C4-2B (cell line): ENCODE data around the gene OR10A4.

ENCODE experiments used
- H3K27ac ChIP-seq: fragments of 450-650 bp; 2 replicates; pipeline ENCODE4 v1.5.1; 2017
- ZFX ChIP-seq: fragments of 450-650 bp; IDR thresholded peaks from 2 replicates; pipeline ENCODE4 v1.6.1; 2017
- TF ChIP-seq, protein P1 (sequence below): fragments of 450-650 bp; conservative IDR thresholded peaks from 2 replicates; pipeline ENCODE4 v1.5.1; 2017; ENCODE audit warnings: mild to moderate bottlenecking

The OR10A4 gene, protein sequence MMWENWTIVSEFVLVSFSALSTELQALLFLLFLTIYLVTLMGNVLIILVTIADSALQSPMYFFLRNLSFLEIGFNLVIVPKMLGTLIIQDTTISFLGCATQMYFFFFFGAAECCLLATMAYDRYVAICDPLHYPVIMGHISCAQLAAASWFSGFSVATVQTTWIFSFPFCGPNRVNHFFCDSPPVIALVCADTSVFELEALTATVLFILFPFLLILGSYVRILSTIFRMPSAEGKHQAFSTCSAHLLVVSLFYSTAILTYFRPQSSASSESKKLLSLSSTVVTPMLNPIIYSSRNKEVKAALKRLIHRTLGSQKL

DNA sequence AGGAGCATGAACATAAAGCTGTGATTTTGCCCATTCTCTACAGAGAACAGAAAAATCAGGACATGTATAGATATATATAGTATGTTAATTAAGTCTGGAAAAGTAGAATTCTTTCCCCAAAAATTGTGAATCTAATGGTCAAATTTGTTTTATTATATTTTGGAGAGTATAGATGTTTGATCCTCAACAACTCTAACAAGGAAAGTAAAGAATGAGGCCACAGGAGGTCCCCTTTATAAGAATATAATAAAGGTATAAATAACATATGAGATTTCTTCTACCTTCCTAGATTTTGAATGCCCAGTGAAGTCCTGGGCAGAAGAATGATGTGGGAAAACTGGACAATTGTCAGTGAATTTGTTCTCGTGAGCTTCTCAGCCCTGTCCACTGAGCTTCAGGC, at the start of gene OR10A4:
Gene OR10A4 (plus strand): TSS at position 301 of the 400 bp plus-strand sequence. CDS start 23 bp downstream, at position 324.
- no peak within 1 kb of the TSS for H3K27ac ChIP-seq
- no peak for TF ChIP-seq ZFX
- TF ChIP-seq, protein P1, sequence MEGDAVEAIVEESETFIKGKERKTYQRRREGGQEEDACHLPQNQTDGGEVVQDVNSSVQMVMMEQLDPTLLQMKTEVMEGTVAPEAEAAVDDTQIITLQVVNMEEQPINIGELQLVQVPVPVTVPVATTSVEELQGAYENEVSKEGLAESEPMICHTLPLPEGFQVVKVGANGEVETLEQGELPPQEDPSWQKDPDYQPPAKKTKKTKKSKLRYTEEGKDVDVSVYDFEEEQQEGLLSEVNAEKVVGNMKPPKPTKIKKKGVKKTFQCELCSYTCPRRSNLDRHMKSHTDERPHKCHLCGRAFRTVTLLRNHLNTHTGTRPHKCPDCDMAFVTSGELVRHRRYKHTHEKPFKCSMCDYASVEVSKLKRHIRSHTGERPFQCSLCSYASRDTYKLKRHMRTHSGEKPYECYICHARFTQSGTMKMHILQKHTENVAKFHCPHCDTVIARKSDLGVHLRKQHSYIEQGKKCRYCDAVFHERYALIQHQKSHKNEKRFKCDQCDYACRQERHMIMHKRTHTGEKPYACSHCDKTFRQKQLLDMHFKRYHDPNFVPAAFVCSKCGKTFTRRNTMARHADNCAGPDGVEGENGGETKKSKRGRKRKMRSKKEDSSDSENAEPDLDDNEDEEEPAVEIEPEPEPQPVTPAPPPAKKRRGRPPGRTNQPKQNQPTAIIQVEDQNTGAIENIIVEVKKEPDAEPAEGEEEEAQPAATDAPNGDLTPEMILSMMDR, result no peak

DNA sequence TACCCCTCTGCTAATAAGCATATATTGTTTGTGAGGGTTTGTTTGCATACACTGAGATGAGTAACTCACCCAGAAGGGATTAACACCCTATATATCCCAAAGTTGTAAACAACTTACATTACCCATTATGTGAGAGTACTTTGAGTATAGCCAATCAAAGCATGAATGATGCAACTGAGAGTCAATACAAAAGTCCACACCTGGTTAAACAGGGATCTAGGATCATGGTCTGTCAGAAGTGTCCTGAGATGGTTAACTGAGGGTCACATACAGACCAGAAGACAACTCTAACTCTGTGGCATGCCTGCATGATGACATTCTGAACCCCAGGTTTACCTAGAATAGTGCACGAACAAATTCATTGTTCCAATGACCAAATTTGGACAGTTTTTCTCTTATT, 48.3 kb upstream of the OR10A4 start:
- no peak overlapping the region for H3K27ac ChIP-seq
- TF ChIP-seq ZFX, result no peak
- TF ChIP-seq, protein P1, result no peak

DNA sequence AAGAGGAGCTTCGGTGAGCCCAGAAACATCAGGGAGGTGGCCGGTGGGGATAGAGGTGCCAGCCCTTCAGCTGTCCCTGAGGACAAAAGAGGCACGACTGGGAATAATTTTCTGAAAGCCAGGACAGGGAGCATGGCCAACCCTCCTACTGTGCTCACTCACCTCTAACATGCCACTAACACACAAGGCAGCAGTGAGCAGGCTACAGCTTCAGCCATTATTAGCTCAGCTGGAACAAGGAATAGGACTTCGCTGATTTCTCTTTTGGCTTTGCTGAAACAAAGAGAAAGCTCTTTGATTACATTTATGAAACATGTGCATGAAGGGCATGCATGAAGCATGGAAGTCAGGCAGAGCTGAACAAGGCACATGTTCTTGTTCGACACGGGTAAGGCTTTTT, 43.1 kb upstream of the OR10A4 start:
- no peak overlapping the region for H3K27ac ChIP-seq
- TF ChIP-seq ZFX, result no peak
- TF ChIP-seq, protein P1, result no peak

DNA sequence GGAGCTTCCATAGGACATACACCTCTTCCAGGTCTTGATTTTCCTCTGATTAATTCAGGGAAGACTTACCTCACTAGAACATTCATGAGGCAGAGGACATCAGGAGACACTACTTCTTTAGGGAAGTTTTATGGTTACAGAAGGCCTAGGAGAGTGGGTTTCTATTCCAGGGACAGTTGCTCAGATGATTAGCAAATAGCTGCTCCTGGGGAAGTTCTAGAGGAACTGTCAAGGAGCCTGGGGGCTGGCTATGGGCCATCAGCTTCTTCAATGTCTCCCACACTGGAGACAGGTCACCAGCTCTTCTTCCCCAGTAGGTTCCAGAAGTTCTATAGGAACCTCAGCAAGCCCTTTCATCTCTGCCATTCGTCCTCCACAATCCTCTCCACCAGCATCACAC, 42.4 kb upstream of the OR10A4 start:
- no peak for TF ChIP-seq ZFX
- TF ChIP-seq, protein P1, result no peak

DNA sequence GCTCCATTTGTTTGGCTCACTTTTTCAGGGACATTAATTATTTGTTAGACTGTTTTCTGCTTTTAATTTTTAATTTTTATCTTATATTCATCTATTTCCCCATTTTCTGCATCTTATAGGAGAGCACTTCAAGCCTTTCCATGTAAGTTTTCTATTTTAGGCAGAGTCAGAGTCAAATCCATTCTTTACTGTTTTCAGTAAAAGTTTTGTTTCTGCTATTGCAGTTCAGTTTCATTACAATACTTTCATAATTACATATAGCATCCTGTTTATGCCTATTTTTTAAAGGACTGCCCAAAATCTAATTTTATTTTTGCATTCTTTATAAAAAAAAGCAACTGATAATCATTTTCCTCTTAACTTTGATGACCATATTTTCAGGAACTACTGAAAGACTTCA, 34.7 kb upstream of the OR10A4 start:
- H3K27ac ChIP-seq, result no peak overlapping the region
- TF ChIP-seq, protein P1, result no peak
- no peak for TF ChIP-seq ZFX

More for the DNA sequence above, 42.4 kb upstream of the OR10A4 start:
- H3K27ac ChIP-seq, result no peak overlapping the region

DNA sequence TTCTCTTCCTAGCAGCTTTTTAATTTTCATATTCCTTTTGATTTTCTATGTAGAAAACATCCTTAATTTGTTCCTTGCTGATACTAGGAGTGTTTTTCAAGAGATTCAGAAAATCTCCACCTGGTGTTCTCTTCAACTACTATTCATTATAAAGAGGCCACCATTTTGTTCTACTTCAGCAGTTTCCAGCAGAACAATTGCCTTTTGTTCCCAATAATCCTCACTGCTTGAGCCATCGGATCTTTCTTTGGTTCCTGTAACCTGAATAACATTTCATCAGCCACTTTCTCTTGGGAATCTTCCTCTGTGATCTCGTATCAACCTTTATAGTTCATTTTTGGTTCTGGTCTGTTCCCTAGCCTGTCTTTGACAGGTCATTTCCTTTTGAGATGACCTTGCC, 32.8 kb upstream of the OR10A4 start:
- H3K27ac ChIP-seq, result no peak overlapping the region
- TF ChIP-seq ZFX, result no peak
- TF ChIP-seq, protein P1, result no peak

DNA sequence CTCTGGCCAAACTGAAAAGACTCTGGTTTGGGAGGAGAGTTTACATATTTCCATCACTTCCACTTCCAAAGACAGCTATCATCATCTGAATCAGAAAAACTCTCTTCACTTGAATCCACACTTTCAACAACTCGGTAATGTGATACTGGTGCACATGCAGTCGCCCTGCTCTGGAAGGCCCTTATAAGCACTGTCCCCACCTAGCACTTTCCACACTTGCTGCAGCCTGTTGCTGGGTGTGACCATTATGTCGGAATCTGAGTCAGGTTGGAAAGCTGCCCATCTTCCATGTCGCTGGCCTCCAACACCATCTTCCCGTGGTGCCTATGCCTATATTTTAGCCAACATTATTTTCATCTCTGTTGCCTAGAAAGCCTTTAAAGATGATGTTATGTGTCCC, 32.1 kb upstream of the OR10A4 start:
- H3K27ac ChIP-seq, result no peak overlapping the region
- TF ChIP-seq, protein P1, result no peak
- TF ChIP-seq ZFX, result no peak
